Esophagus muscularis mucosa (tissue), 3 donors: ENCODE measurements around the gene PTPN9.
A peak's percentile ranks its signal among the peaks of the same experiment; 100 is the strongest.

ENCODE experiments used
- POLR2A ChIP-seq: fragments of 450-650 bp; IDR thresholded peaks from one replicate; pipeline ENCODE4 v1.6.1; 2017; ENCODE audit warnings: antibody characterized with exemption, moderate library complexity, mild to moderate bottlenecking, low read depth
- POLR2AphosphoS5 ChIP-seq, 2 donors: sonication (generic); formaldehyde crosslinking; IDR thresholded peaks; one replicate each; pipeline ENCODE4 v1.6.1; 2017; ENCODE audit warnings: antibody characterized with exemption in 2 of 2
- TF ChIP-seq, protein P1 (sequence below), 3 experiments: fragments of 200-600 bp in 2 of 3; fragments of 450-650 bp in 1 of 3; sonication (generic) in 2 of 3; IDR thresholded peaks; one replicate each; pipeline ENCODE4 v1.5.1; 2017 to 2019; ENCODE audit warnings: antibody characterized with exemption in 3 of 3, mild to moderate bottlenecking in 2 of 3, moderate library complexity in 1 of 3

DNA sequence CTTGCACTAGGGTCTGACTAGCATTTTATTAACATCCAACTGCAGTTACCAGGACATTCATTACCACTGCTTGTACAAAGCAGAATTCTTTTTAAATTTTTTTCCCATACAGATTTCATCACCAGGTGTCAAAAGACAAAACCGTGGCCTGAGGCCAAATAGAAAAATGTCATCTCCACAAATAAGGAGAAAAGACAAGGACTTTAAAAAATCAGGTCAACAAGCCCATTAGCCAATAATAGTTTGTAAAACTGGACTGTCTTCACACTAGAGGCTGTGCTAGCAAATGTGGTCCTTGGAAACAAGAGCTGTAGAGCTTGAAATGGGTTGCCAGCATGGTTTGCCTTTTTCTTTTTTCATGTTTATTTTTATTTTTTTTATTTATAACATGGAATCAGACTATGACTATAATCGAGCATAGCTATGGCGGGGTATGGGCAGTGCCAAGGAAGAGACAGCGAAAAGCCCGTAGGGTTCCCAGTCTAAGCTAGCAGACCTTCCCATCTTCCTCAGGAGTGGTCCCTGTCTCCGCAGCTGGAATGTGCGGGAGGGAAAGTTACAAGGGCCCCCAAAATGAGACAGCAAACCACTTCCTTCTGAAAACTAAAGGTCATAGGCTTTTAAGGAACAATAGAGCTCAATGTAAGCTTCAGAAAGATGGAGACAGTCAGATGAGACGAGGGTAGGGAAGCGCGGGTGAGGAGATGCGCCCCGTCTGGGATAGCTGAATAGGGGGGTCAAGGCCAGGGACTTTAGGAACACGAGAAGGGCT is 1.5 kb downstream of the PTPN9 start:
- TF ChIP-seq POLR2A, result no peak
- TF ChIP-seq, protein P1, sequence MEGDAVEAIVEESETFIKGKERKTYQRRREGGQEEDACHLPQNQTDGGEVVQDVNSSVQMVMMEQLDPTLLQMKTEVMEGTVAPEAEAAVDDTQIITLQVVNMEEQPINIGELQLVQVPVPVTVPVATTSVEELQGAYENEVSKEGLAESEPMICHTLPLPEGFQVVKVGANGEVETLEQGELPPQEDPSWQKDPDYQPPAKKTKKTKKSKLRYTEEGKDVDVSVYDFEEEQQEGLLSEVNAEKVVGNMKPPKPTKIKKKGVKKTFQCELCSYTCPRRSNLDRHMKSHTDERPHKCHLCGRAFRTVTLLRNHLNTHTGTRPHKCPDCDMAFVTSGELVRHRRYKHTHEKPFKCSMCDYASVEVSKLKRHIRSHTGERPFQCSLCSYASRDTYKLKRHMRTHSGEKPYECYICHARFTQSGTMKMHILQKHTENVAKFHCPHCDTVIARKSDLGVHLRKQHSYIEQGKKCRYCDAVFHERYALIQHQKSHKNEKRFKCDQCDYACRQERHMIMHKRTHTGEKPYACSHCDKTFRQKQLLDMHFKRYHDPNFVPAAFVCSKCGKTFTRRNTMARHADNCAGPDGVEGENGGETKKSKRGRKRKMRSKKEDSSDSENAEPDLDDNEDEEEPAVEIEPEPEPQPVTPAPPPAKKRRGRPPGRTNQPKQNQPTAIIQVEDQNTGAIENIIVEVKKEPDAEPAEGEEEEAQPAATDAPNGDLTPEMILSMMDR (IDR thresholded peaks at IDR 0.05), result no peak
- TF ChIP-seq POLR2AphosphoS5 (IDR thresholded peaks at IDR 0.05), result peak in 1 of 2 donors; percentile 54
